HepG2 (cell line): ENCODE measurements around the gene LRP5. TPM values are rescaled to one million over a fixed set of nuclear protein-coding genes. Genes with fewer than 3 reads are reported as not detected.

ENCODE experiments used
- ARID2 ChIP-seq: sonication (generic); formaldehyde crosslinking; IDR thresholded peaks from 2 replicates; pipeline ENCODE4 v1.8.1; 2022; ENCODE audit warnings: mild to moderate bottlenecking, missing genetic modification reagents, borderline replicate concordance
- ATF7 ChIP-seq, 2 experiments: fragments of 450-650 bp in 1 of 2; sonication (generic) in 1 of 2; formaldehyde crosslinking in 1 of 2; IDR thresholded peaks; 2 replicates each; pipeline versions ENCODE4 v1.4.0 to v1.6.1; 2016 to 2020; ENCODE audit warnings: antibody characterized with exemption in 1 of 2, mild to moderate bottlenecking in 1 of 2, missing genetic modification reagents in 1 of 2
- CENPT ChIP-seq: sonication (generic); formaldehyde crosslinking; IDR thresholded peaks from 2 replicates; pipeline ENCODE4 v1.8.0; 2022; ENCODE audit warnings: low read depth, mild to moderate bottlenecking, moderate library complexity, missing genetic modification reagents
- DNMT1 ChIP-seq: sonication (generic); formaldehyde crosslinking; IDR thresholded peaks from 2 replicates; pipeline ENCODE4 v1.5.1; 2020; ENCODE audit warnings: mild to moderate bottlenecking, missing genetic modification reagents
- FOXK1 ChIP-seq: sonication (generic); formaldehyde crosslinking; IDR thresholded peaks from 2 replicates; pipeline ENCODE4 v1.4.0; 2020; ENCODE audit warnings: low read depth, missing genetic modification reagents, borderline replicate concordance
- GABPA ChIP-seq, 2 experiments: IDR thresholded peaks; 2 replicates each; pipeline ENCODE4 v1.6.1; 2011 to 2016; ENCODE audit warnings: low read depth in 2 of 2, low read length in 1 of 2, missing biosample characterization in 1 of 2, missing genetic modification characterization in 1 of 2
- HOXA3 ChIP-seq: sonication (generic); formaldehyde crosslinking; IDR thresholded peaks from 2 replicates; pipeline ENCODE4 v1.5.0; 2020; ENCODE audit warnings: missing genetic modification reagents
- KMT2B ChIP-seq: IDR thresholded peaks from 2 replicates; pipeline ENCODE4 v1.6.1; 2016; ENCODE audit warnings: missing genetic modification reagents, missing compliant biosample characterization
- SNAPC2 ChIP-seq: sonication (generic); formaldehyde crosslinking; IDR thresholded peaks from 2 replicates; pipeline ENCODE4 v1.8.1; 2022; ENCODE audit warnings: mild to moderate bottlenecking, missing genetic modification reagents
- SP2 ChIP-seq: sonication (generic); formaldehyde crosslinking; IDR thresholded peaks from 2 replicates; pipeline ENCODE4 v1.5.1; 2020; ENCODE audit warnings: mild to moderate bottlenecking, missing genetic modification reagents
- THAP11 ChIP-seq: IDR thresholded peaks from 2 replicates; pipeline ENCODE4 v1.6.1; 2016; ENCODE audit warnings: missing biosample characterization, missing genetic modification reagents
- ZNF20 ChIP-seq: sonication (generic); formaldehyde crosslinking; IDR thresholded peaks from 2 replicates; pipeline ENCODE4 v1.4.0; 2020; ENCODE audit warnings: mild to moderate bottlenecking, moderate library complexity, missing genetic modification reagents
- ZNF235 ChIP-seq: sonication (generic); formaldehyde crosslinking; IDR thresholded peaks from 2 replicates; pipeline ENCODE4 v1.8.1; 2023; ENCODE audit warnings: mild to moderate bottlenecking, missing genetic modification reagents, borderline replicate concordance
- ZNF468 ChIP-seq: sonication (generic); formaldehyde crosslinking; IDR thresholded peaks from 2 replicates; pipeline ENCODE4 v1.8.0; 2022; ENCODE audit warnings: mild to moderate bottlenecking, moderate library complexity, missing genetic modification reagents
- ZNF616 ChIP-seq: sonication (generic); formaldehyde crosslinking; IDR thresholded peaks from 2 replicates; pipeline ENCODE4 v1.5.0; 2020; ENCODE audit warnings: low read depth, mild to moderate bottlenecking, missing genetic modification reagents
- ZNF737 ChIP-seq: sonication (generic); formaldehyde crosslinking; IDR thresholded peaks from 2 replicates; pipeline ENCODE4 v1.5.0; 2020; ENCODE audit warnings: missing genetic modification reagents, mild to moderate bottlenecking, borderline replicate concordance
- polyA plus RNA-seq, 8 experiments: library from polyadenylated mRNA; depleted of rRNA in 3 of 8; stranded (reverse) in 7 of 8; unstranded in 1 of 8; fragments of >200 nt; fragmentation: Illumina TruSeq in 4 of 8; extraction: Trizol in 4 of 8; gene quantifications; 2 replicates each; pipeline versions ENCODE4 v1.2.1 to v1.2.3, GENCODE V29; 2011 to 2016; ENCODE audit warnings: low read depth in 4 of 8, missing spikeins in 1 of 8, mixed read lengths in 1 of 8; ENCODE audit not compliant: insufficient read depth in 1 of 8
- total RNA-seq, 5 experiments: library from RNA; depleted of rRNA; stranded (reverse); fragments of >200 nt; fragmentation: Illumina TruSeq; extraction: Trizol; gene quantifications; 2 replicates each; pipeline ENCODE4 v1.2.3, GENCODE V29; 2016; ENCODE audit warnings: low read depth in 1 of 5
- TF ChIP-seq, protein P1 (sequence below): sonication (generic); formaldehyde crosslinking; IDR thresholded peaks from 2 replicates; pipeline ENCODE4 v1.4.0; 2020; ENCODE audit warnings: missing genetic modification reagents
- TF ChIP-seq, protein P2 (sequence below): sonication (generic); formaldehyde crosslinking; IDR thresholded peaks from 2 replicates; pipeline ENCODE4 v1.8.0; 2022; ENCODE audit warnings: missing genetic modification reagents, mild to moderate bottlenecking, inconsistent platforms, borderline replicate concordance
- TF ChIP-seq, protein P3 (sequence below): sonication (generic); formaldehyde crosslinking; IDR thresholded peaks from 2 replicates; pipeline ENCODE4 v1.4.0; 2020; ENCODE audit warnings: missing genetic modification reagents

LRP5 gene
- total and polyA plus RNA-seq, 2 of the 13 experiments (the other 11 are each of a cell fraction or from before 2014, with no cell fraction given): 40.4 to 64.0 TPM

DNA sequence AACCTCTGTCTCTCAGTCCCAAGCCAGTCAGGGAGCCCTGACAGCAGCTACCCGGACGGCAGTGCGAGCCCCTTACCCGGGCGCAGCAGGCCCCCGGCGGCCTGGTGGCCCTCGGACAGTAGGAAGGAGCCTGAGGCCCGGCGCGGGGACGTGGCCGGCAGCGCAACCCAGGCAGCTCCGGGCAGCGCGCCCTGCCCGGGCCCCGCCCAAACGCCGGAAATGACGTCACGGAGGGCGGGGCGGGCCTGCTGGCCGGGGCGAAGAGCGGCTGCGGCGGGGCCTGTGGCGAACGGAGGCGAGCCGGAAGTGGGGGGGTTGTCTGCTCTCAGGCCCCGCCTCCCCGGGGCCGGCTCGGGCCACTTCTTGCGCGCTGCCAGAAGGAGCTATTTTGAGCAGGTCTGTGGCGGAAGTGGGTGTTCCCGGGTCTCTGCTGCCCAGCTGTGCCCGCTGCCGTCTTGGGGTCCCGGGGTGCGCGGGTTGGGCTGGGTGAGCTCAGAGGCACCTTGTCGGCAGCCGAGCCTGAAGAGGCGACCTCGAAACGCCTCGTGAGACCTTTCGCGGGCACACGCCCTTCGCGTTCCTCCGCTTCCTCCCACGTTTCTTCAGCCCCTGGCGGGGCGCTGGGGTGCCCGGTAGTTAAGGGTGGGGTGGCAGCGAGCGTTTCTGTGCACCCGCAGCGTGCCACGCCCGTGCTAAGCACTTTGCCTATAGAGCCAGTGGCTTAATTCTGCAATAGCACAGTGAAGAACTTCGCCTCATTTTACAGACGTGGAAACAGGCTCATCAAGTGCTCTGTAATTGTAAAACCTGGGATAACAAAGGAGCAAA lies 40.4 kb upstream of the LRP5 start, which contains the start of gene C11orf24 (continued):
- TF ChIP-seq, protein P1, sequence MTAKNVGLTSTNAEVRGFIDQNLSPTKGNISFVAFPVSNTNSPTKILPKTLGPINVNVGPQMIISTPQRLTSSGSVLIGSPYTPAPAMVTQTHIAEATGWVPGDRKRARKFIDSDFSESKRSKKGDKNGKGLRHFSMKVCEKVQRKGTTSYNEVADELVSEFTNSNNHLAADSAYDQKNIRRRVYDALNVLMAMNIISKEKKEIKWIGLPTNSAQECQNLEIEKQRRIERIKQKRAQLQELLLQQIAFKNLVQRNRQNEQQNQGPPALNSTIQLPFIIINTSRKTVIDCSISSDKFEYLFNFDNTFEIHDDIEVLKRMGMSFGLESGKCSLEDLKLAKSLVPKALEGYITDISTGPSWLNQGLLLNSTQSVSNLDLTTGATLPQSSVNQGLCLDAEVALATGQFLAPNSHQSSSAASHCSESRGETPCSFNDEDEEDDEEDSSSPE (CRISPR knock-in tag): peak; percentile 88; the same call in 1 of the 2 replicates
- TF ChIP-seq FOXK1 (peak; percentile 10; the same call in 1 of the 2 replicates), ZNF20 (CRISPR knock-in tag) (0 out of 2 replicates have a peak, but pooled peaks have one; percentile 66), SNAPC2 (CRISPR knock-in tag) (0 out of 2 replicates have a peak, but pooled peaks have one; percentile 47), ZNF737 (CRISPR knock-in tag) (no peak), SP2 (CRISPR knock-in tag) (peak; percentile 85), ZNF616 (CRISPR knock-in tag) (peak; percentile 78; the same call in 1 of the 2 replicates), ZNF468 (CRISPR knock-in tag) (peak; percentile 89), ATF7 (IDR thresholded peaks at IDR 0.05) (peak; percentile 96), ATF7 (CRISPR knock-in tag; IDR thresholded peaks at IDR 0.05) (peak; percentile 96), ARID2 (CRISPR knock-in tag) (peak; percentile 25; the same call in 1 of the 2 replicates), KMT2B (CRISPR knock-in tag) (peak; percentile 64; the same call in 1 of the 2 replicates), THAP11 (CRISPR knock-in tag) (peak; percentile 85), HOXA3 (CRISPR knock-in tag) (peak; percentile 76), ZNF235 (CRISPR knock-in tag) (0 out of 2 replicates have a peak, but pooled peaks have one; percentile 13), DNMT1 (CRISPR knock-in tag) (peak; percentile 89; the same call in 1 of the 2 replicates), GABPA (IDR thresholded peaks at IDR 0.05; ENCODE audit: low read depth, low read length) (peak; percentile 93), GABPA (CRISPR knock-in tag; IDR thresholded peaks at IDR 0.05; ENCODE audit: low read depth) (peak; percentile 86), CENPT (0 out of 2 replicates have a peak, but pooled peaks have one; percentile 66)
- TF ChIP-seq, protein P2, sequence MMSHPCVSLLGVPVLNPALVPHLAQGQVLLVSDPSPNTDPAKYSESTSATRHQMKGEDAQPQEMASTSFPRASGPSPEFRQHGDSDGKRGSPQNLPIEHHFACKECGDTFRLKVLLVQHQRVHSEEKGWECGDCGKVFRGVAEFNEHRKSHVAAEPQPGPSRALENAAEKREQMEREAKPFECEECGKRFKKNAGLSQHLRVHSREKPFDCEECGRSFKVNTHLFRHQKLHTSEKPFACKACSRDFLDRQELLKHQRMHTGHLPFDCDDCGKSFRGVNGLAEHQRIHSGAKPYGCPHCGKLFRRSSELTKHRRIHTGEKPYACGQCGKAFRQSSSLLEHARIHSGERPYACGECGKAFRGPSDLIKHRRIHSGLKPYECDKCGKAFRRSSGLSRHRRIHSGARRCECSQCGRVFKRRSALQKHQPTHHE (CRISPR knock-in tag): peak; percentile 46; the same call in 1 of the 2 replicates
- TF ChIP-seq, protein P3, sequence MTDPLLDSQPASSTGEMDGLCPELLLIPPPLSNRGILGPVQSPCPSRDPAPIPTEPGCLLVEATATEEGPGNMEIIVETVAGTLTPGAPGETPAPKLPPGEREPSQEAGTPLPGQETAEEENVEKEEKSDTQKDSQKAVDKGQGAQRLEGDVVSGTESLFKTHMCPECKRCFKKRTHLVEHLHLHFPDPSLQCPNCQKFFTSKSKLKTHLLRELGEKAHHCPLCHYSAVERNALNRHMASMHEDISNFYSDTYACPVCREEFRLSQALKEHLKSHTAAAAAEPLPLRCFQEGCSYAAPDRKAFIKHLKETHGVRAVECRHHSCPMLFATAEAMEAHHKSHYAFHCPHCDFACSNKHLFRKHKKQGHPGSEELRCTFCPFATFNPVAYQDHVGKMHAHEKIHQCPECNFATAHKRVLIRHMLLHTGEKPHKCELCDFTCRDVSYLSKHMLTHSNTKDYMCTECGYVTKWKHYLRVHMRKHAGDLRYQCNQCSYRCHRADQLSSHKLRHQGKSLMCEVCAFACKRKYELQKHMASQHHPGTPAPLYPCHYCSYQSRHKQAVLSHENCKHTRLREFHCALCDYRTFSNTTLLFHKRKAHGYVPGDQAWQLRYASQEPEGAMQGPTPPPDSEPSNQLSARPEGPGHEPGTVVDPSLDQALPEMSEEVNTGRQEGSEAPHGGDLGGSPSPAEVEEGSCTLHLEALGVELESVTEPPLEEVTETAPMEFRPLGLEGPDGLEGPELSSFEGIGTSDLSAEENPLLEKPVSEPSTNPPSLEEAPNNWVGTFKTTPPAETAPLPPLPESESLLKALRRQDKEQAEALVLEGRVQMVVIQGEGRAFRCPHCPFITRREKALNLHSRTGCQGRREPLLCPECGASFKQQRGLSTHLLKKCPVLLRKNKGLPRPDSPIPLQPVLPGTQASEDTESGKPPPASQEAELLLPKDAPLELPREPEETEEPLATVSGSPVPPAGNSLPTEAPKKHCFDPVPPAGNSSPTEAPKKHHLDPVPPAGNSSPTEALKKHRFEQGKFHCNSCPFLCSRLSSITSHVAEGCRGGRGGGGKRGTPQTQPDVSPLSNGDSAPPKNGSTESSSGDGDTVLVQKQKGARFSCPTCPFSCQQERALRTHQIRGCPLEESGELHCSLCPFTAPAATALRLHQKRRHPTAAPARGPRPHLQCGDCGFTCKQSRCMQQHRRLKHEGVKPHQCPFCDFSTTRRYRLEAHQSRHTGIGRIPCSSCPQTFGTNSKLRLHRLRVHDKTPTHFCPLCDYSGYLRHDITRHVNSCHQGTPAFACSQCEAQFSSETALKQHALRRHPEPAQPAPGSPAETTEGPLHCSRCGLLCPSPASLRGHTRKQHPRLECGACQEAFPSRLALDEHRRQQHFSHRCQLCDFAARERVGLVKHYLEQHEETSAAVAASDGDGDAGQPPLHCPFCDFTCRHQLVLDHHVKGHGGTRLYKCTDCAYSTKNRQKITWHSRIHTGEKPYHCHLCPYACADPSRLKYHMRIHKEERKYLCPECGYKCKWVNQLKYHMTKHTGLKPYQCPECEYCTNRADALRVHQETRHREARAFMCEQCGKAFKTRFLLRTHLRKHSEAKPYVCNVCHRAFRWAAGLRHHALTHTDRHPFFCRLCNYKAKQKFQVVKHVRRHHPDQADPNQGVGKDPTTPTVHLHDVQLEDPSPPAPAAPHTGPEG: peak; percentile 58; the same call in 1 of the 2 replicates
